ENCODE measurements around the gene C7orf57.
A peak's percentile ranks its signal among the peaks of the same experiment; 100 is the strongest.

C7orf57 gene

DNA sequence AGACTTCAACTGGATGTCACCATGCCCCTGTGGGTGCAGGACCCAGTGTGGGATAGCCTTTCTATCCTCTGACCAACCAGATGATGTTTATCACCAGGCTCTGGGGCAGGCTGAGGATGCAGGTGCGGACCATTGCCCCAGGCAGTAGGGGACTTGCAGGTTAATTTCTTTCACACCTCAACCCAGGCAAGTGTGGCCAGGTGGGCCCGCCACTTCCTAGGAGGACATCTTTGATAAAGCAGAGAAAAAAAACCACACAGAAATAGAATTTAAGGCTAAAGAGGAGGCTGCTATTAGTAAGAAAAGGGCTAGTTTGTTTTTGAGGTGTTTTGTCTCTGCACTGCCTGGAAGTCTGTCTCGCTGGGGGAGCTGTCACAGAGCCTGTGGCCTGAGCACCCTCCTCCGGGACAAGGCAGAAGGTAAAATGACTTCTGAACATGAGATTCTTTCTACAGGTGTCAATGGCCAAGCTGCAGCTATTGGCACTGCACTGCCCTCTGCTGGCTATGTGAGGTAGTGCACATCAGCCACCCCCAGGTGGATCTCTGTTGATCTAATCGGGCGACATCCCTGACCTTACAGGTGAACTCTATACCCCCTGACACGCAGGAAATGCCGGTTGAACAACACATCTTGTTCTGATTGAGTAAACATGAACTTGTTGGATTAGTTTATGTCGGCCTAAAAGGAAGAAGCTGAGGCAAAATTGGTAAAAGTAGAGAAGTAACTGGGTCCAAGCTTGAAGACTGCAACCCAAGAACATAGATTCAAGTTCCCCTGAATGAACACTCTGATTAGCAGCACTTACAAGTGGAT is 74.7 kb downstream of the C7orf57 start:
- DNase-seq (ENCODE audit: low read depth) = peak; percentile 82

DNA sequence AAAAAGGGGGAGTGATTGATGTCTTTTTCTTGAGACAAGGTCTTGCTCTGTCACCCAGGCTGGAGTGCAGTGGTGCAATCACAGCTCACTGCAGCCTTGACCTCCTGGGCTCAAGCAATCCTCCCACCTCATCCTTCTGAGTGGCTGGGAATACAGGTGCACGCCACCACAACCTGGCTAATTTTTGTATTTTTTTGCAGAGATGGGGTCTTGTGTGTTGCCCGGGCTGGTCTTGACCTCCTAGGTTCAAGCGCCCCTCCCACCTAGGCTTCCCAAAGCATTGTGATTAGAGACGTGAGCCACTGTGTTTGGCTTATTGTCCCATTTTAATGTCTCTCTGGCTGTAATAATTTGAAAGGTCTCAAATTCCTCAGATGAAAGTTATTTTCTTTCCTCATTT is 75.5 kb downstream of the C7orf57 start:
- DNase-seq (ENCODE audit: low read depth) = no peak
